Lower lobe of right lung (tissue), 2 donors: ENCODE data around the gene HSD17B14. TPM values are rescaled to one million over a fixed set of nuclear protein-coding genes. Genes with fewer than 3 reads are reported as not detected.

Experiments used
- ATAC-seq, 2 donors: fragments of 200-7000 bp; cut with Tn5 transposase; one replicate each; pipeline ENCODE4 v1.9.1; 2020 to 2022; ENCODE audit warnings: mild to moderate bottlenecking in 2 of 2, moderate library complexity in 2 of 2
- DNase-seq: peaks from one replicate; pipeline ENCODE4 v3.0.0-alpha.2; 2020
- H3K27ac ChIP-seq: fragments of 200-600 bp; one replicate; pipeline ENCODE4 v1.8.0; 2022
- H3K27me3 ChIP-seq: fragments of 200-600 bp; one replicate; pipeline ENCODE4 v1.8.0; 2022; ENCODE audit warnings: low read depth
- H3K36me3 ChIP-seq: fragments of 200-600 bp; one replicate; pipeline ENCODE4 v1.8.0; 2022; ENCODE audit warnings: mild to moderate bottlenecking
- H3K4me1 ChIP-seq: fragments of 200-600 bp; one replicate; pipeline ENCODE4 v1.8.0; 2022
- H3K4me3 ChIP-seq: fragments of 200-600 bp; one replicate; pipeline ENCODE4 v1.8.0; 2022; ENCODE audit warnings: mild to moderate bottlenecking
- H3K9me3 ChIP-seq: fragments of 200-600 bp; one replicate; pipeline ENCODE4 v1.8.0; 2022
- CTCF ChIP-seq: fragments of 200-600 bp; IDR thresholded peaks from one replicate; pipeline ENCODE4 v1.8.0; 2022; ENCODE audit warnings: antibody characterized with exemption, mild to moderate bottlenecking
- intact Hi-C: fragments of 100-400 bp; cut with DNase I; formaldehyde crosslinking; loops from one replicate; pipeline ENCODE4 v1.11.0; 2022
- total RNA-seq: library from RNA; stranded (reverse); fragmentation: NEBNext Ultra II Directional; extraction: Animal tissue kit (Norgen Biotek cat#: 25700); gene quantifications from one replicate; pipeline ENCODE4 v1.2.1, GENCODE V29; 2021
- donor health status: DM: no; HTN: yes; CAD: no; lungs with severe emphysema.

Gene HSD17B14
- total RNA-seq, 1 donor from 2014 or later = 22.7 TPM

GRCh38 chr19:48812094-48812929 lies 24.0 kb downstream of the HSD17B14 start:
- DNase-seq (peak; percentile 93), ATAC-seq (peak; percentile 89 to 94)
- peak overlapping the region; percentile 75 for H3K4me3 ChIP-seq
- intact Hi-C loops = no loop called here
- no peaks in the 10 kb centered on the region for H3K36me3 ChIP-seq
- H3K4me1 ChIP-seq = peaks cover 27% of the 10 kb centered on the region
- H3K27me3 ChIP-seq = no peaks in the 10 kb centered on the region
- no peak for TF ChIP-seq CTCF
- H3K27ac ChIP-seq = peak overlapping the region; percentile 88
- H3K9me3 ChIP-seq = no peaks in the 10 kb centered on the region

- Histone ChIP-seq H3K27me3 (no peaks in the 10 kb centered on the region), H3K36me3 (peaks cover 7% of the 10 kb centered on the region), H3K4me3 (peak overlapping the region; percentile 75), H3K9me3 (no peaks in the 10 kb centered on the region), H3K27ac (peak overlapping the region; percentile 88), H3K4me1 (peaks cover 27% of the 10 kb centered on the region)
- ATAC-seq (no peak), DNase-seq (no peak)
- intact Hi-C loops = no loop called here
- no peak for TF ChIP-seq CTCF
These were observed 26.1 kb downstream of the HSD17B14 start for GRCh38 chr19:48810151-48810550.

- DNase-seq (no peak), ATAC-seq (no peak)
- Histone ChIP-seq H3K27ac (no peak overlapping the region), H3K27me3 (no peaks in the 10 kb centered on the region), H3K4me3 (no peak overlapping the region), H3K36me3 (peaks cover 12% of the 10 kb centered on the region), H3K9me3 (no peaks in the 10 kb centered on the region), H3K4me1 (peaks cover 22% of the 10 kb centered on the region)
- intact Hi-C loops = no loop called here
- TF ChIP-seq CTCF = no peak
These were observed 28.5 kb downstream of the HSD17B14 start for GRCh38 chr19:48807590-48808308.

- Histone ChIP-seq H3K4me1 (peaks cover 17% of the 10 kb centered on the region), H3K27me3 (no peaks in the 10 kb centered on the region), H3K27ac (no peak overlapping the region), H3K36me3 (peaks cover 12% of the 10 kb centered on the region), H3K4me3 (no peak overlapping the region), H3K9me3 (no peaks in the 10 kb centered on the region)
- no peak for DNase-seq
- no peak for ATAC-seq
- TF ChIP-seq CTCF = no peak
- intact Hi-C loops = no loop called here
These were observed 29.3 kb downstream of the HSD17B14 start for GRCh38 chr19:48806818-48807589.

GRCh38 chr19:48806518-48806817 lies 29.8 kb downstream of the HSD17B14 start:
- DNase-seq (no peak), ATAC-seq (no peak)
- no peak overlapping the region for H3K27ac ChIP-seq
- peaks cover 12% of the 10 kb centered on the region for H3K36me3 ChIP-seq
- TF ChIP-seq CTCF = no peak
- no peak overlapping the region for H3K4me3 ChIP-seq
- intact Hi-C loops = no loop called here
- H3K9me3 ChIP-seq = no peaks in the 10 kb centered on the region
- H3K4me1 ChIP-seq = peaks cover 13% of the 10 kb centered on the region
- no peaks in the 10 kb centered on the region for H3K27me3 ChIP-seq
